Activated effector memory CD4-positive, alpha-beta T cell treated with anti-CD3 and anti-CD28 coated beads, Interleukin-2, amount 50 U/mL, for 16 hours (primary cell): ENCODE measurements around the gene ABCC6.
"Not testable (repeated sequence)": the region's sequence is repeated elsewhere in the genome, so short reads cannot be mapped to it uniquely, and the experiment has no call there.

Experiments used
- DNase-seq: peaks from one replicate; pipeline ENCODE4 v3.0.0-alpha.2; 2020

The ABCC6 gene

DNA sequence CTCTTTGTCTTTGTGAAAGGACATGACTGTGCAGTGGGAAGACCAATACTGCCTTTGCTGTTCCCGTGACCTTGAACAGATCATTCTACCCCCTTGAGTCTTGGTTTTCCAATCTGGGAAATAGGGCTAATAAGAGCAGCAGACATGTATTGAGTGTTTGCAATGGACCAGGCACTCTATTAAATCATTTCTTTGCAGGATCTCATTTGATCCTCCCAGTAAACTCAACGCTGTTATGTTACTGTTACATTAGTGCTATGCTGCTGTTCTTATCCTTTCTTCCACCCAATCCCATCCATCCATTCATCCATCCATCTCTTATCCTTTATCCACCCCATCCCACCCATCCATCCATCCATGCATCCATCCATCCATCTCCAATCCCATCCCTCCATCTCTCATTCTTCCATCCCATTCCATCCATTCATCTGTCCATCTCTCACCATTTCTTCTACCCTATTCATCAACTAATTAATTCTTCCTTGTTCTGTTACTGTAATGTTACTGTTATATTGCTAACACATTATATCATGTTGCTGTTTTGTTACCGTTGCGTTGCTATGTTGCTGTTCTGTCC is 65.1 kb downstream of the ABCC6 start:
- no peak for DNase-seq

- no peak for DNase-seq
Observed at GRCh38 chr16:16157166-16157565, 66.1 kb downstream of the ABCC6 start.

GRCh38 chr16:16155234-16155633 is 68.1 kb downstream of the ABCC6 start:
- no peak for DNase-seq

GRCh38 chr16:16154281-16154951 is 68.9 kb downstream of the ABCC6 start:
- DNase-seq: no peak

DNA sequence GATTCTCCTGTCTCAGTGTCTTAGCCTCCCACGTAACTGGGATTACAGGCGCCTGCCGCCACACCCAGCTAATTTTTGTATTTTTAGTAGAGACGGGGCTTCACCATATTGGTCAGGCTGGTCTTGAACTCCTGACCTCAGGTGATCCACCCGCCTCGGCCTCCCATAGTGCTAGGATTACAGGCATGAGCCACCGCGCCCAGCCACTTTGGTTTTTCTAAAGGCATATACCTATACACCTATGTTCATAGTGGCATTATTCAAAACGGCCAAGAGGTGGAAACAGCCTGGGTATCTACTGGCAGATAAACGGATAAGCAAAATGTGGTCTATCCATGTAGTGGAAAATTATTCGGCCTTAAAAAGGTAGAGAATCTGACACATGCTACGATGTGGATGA is 70.3 kb downstream of the ABCC6 start:
- not testable (repeated sequence) for DNase-seq

DNA sequence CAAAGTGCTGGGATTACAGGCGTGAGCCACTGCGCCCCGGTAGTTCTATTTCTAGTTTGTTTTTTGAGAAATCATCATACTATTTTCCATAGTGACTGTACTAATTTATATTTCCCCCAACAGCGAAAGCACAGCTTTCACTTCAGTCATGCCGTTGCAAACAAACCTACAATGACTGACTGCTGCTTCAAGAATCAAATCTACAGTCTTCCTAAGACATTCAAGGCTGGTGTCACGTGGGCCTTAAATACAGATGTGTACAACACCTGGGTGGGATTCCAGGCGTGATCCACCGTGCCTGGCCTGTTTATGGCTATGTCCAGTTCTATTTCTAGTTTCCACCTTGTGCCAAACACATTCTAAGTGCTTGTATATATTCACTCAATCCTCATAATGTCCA is 72.0 kb downstream of the ABCC6 start:
- no peak for DNase-seq

DNA sequence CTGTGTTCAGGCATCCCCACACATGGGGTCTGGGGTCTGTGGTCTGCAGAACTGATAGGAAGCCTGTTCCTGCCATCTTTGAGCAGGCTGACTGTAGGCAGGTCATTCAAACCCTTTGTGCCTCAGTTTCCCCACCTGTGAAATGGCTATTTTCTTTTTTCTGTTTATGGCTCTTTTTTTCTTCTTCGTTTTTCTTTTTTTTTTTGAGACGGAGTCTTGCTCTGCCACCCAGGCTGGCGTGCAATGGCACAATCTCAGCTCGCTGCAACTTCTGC is 72.5 kb downstream of the ABCC6 start:
- no peak for DNase-seq

DNA sequence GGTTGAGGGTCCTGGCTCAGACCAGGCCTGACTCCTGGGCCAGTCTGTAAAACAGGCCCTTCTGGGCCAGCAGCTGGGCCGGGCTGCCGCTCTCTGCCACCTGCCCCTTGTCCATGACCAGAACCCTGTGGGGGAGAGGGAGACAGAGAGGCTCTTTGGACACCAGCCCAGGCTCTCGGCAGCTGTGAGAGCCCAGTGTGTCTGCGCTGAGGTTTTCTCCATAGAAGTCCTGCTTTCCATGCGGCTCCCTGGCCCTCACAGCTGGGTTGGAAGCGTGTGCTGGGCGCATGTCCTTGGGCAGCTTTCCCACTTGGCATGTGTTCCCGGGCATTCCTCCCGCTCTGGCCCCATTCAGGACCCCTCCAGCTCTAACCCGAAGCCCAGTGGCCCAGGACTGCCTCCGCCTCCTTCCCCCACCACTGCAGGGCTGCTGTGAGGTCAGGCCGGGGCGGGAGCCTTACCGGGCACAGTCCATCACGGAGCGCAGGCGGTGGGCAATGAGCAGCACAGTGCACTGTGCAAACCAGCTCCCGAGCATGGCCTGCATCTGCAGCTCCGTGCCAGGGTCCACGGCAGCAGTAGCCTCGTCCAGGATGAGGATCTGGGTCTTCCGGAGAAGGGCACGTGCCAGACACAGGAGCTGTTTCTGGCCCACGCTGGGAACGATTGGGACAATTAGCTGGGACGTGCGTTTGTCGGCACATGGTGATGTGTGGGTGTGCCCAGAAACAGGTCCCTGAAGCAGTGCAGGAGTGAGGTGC is 73.0 kb downstream of the ABCC6 start:
- no peak for DNase-seq

GRCh38 chr16:16149710-16150116 is 73.6 kb downstream of the ABCC6 start:
- DNase-seq: no peak

DNA sequence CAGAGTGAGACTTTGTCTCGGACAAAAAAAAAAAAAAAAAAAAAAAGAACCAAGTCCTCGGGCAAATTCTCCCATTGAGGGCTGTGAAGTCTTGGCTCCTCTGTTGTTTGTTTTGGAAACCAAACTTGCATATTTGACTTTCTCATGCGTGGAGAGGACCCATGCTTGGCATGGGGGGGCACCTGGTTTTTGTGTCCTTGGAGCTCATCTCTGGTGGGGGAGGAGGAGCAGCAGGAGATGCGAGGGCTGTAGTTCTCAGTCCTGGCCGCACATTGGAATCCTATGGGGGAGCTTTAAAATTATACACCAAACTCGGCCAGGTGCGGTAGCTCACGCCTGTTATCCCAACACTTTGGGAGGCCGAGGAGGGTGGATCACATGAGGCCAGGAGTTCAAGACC is 74.5 kb downstream of the ABCC6 start:
- DNase-seq: no peak

DNA sequence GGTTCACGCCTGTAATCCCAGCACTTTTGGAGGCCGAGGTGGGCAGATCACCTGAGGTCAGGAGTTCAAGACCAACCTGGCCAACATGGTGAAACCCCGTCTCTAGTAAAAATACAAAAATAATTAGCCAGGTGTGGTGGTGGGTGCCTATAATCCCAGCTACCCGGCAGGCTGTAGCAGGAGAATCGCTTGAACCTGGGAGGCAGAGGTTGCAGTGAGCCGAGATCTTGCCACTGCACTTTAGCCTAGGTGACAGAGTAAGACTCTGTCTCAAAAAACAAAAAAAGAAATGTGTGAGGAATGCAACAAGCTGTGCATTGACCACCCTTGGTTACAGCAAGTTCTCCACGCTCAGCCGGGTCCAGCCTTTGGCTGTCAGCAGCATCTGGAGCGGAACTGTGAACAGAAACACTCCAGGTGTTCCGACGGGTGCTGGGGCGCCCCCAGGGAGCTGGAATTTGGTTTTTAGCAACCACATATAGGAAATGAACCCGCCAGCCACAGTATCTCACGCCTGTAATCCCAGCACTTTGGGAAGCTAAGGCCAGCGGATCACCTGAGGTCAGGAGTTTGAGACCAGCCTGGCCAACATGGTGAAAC is 75.2 kb downstream of the ABCC6 start:
- not testable (repeated sequence) for DNase-seq

- no peak for DNase-seq
Observed at GRCh38 chr16:16147316-16147999, 75.8 kb downstream of the ABCC6 start.

- no peak for DNase-seq
Observed at GRCh38 chr16:16146380-16147315, 76.6 kb downstream of the ABCC6 start.

GRCh38 chr16:16145286-16145685 is 78.0 kb downstream of the ABCC6 start:
- no peak for DNase-seq

DNA sequence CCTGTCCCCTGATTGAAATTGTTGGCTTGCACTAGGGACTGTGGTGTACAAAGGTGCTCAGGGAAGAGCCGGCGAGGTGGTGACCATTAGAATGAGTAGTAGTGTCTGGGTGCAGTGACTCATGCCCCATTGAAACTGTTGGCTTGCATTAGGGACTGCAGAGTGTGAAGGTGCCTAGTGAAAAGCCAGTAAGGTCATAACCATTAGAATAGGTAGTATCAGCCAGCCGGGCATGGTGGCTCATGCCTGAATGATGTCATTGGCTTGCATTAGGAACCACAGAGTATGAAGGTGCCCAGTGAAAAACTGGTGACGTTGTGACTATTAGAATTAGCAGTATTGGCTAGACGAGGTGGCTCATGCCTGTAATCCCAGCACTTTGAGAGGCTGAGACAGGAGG is 78.9 kb downstream of the ABCC6 start:
- DNase-seq: no peak

GRCh38 chr16:16143931-16144330 is 79.4 kb downstream of the ABCC6 start:
- DNase-seq: no peak

DNA sequence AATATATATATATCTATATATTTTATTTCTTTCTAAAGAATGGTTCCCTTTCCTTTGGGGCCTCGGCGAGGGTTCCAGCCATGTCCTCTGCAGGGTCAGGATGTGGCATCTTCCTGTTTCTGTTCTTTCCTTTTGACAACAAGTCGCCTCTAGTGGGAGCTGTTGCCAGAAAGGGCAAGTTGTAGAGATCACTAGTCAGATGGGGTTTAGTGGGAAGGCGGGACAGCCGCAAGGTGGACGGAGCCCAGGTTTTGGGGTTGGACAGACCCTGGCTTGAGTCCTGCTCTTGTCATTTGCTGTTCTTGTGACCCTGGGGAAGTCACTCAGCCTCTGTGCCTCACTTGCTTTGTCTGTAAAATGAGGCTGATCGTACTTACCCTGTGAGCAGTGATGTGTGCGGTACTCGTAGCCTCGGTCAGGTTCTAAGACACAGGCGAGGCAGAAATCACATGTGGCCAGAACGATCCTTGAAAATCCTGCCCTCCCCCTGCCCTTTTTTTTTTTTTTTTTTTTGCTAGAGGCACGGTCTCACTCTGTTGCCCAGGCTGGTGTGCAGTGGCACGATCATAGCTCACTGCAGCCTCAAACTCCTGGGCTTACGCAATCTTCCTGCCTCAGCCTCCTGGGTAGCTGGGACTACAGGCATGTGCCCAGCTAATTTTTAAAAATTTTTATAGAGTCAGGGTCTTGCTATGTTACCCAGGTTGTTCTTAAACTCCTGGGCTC is 80.1 kb downstream of the ABCC6 start:
- no peak for DNase-seq

DNA sequence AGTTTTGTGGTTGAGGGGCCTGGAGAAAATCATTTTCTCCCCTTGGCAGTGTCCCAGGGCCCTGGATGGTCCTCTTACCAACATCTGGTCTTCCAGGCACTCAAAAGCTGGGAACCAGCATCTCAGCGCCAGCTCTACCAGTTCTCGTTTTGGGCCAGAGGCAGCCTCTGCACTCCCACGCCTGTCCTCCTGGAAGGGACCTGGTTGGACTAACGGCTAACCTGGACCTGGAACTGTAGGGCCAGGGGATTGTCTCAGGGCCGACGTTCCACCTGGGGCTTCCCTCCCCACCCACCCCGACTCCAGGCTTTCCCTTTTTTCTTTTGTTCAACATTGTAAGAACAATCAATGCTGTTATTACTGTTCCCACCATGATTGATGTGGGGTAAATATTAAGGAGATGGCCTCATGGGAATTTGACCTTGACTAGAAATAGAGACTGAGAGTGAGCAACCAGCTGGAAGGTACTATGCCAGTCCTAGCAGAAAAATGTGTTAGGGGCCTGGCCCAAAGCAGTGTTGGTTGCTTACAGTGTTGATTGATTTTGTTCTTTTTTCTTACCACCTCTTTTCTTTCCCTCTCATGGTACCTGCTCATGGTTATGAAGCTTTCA is 81.4 kb downstream of the ABCC6 start:
- no peak for DNase-seq

DNA sequence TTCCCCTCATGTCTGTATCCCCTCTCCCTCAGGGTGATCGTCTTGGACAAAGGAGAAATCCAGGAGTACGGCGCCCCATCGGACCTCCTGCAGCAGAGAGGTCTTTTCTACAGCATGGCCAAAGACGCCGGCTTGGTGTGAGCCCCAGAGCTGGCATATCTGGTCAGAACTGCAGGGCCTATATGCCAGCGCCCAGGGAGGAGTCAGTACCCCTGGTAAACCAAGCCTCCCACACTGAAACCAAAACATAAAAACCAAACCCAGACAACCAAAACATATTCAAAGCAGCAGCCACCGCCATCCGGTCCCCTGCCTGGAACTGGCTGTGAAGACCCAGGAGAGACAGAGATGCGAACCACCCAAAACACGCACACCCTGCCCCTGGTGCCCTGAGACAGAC is 82.2 kb downstream of the ABCC6 start:
- no peak for DNase-seq

- no peak for DNase-seq
Observed at GRCh38 chr16:16140537-16140936, 82.8 kb downstream of the ABCC6 start.

GRCh38 chr16:16139806-16140205 is 83.5 kb downstream of the ABCC6 start:
- no peak for DNase-seq
